Measurements from ENCODE around the gene IFT88. TPM values are rescaled to one million over a fixed set of nuclear protein-coding genes. Genes with fewer than 3 reads are reported as not detected.

IFT88 gene
- total and polyA plus RNA-seq, 2 of the 4 experiments (the other 2 are of a cell fraction), result 5.5 to 8.6 TPM

DNA sequence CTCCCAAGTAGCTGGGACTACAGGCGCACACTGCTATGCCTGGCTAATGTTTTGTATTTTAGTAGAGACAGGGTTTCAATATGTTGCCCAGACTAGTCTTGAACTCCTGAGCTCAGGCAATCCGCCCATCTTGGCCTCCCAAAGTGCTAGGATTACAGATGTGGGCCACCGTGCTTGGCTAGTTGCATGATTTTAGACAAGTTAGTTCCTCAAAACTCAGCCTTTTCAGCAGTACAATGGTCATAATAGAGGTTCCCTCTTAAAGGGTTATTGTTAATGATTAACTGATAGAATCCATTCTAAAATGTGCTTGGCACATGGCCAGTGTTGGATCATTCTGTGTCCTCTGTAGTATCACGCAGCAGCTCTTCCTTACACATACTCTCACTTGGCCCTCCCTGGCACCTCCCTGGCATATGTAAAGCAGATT is 19.5 kb upstream of the IFT88 start:
- DNase-seq (no peak), ATAC-seq (ENCODE audit: low read depth) (no peak)
- Histone ChIP-seq H2BK120ac (ENCODE audit: low read depth, low read length) (no peak overlapping the region), H3K79me1 (ENCODE audit: low read depth in 1 of 2, low read length in 2 of 2) (no peaks in the 10 kb centered on the region), H3K18ac (ENCODE audit: low read depth, low read length) (no peak overlapping the region), H3K9me3 (ENCODE audit: control insufficient read depth, insufficient read depth, low read length) (no peaks in the 10 kb centered on the region), H3K4me3 (ENCODE audit: insufficient read depth, low read depth, low read length) (no peak overlapping the region), H2AFZ (replicated peaks; ENCODE audit: low read length, poor library complexity) (no peak overlapping the region), H3K56ac (ENCODE audit: extremely low read depth, insufficient read depth, low read length) (no peak overlapping the region), H4K5ac (ENCODE audit: low read depth, low read length) (no peak overlapping the region), H4K20me1 (ENCODE audit: insufficient read depth, low read length) (no peaks in the 10 kb centered on the region), H2AK5ac (ENCODE audit: low read depth, low read length) (no peak overlapping the region), H3K4me2 (ENCODE audit: low read depth, low read length) (no peak overlapping the region), H3K36me3 (ENCODE audit: control insufficient read depth, insufficient read depth, low read length) (no peaks in the 10 kb centered on the region), H3K4me1 (ENCODE audit: control insufficient read depth, insufficient read depth, low read length) (no peaks in the 10 kb centered on the region), H3K9ac (ENCODE audit: low read depth, low read length) (no peak overlapping the region), H2BK20ac (ENCODE audit: low read depth, low read length) (no peak overlapping the region), H4K8ac (ENCODE audit: low read depth in 2 of 2, low read length in 2 of 2) (no peak overlapping the region), H4K91ac (ENCODE audit: insufficient read depth, low read depth, low read length) (no peak overlapping the region), H3K9me1 (ENCODE audit: insufficient read depth, low read length) (no peaks in the 10 kb centered on the region), H3K27ac (ENCODE audit: insufficient read depth, low read length) (no peak overlapping the region), H2BK15ac (ENCODE audit: low read depth, low read length) (no peak overlapping the region), H2AK9ac (replicated peaks; ENCODE audit: low read depth, low read length, poor library complexity) (no peak overlapping the region), H3K27me3 (ENCODE audit: control insufficient read depth, insufficient read depth, low read length) (peaks cover 2% of the 10 kb centered on the region; the same call in 1 of the 2 replicates), H3K14ac (replicated peaks; ENCODE audit: low read depth, low read length) (no peak overlapping the region), H3K4ac (ENCODE audit: low read depth, low read length) (no peak overlapping the region), H2BK5ac (ENCODE audit: low read depth, low read length, poor library complexity, severe bottlenecking) (no peak overlapping the region), H3K23ac (ENCODE audit: low read depth, low read length) (no peak overlapping the region)
- BruUV-seq (replicated peaks), result no TSS peak
- no peak for TF ChIP-seq FOS (IDR thresholded peaks at IDR 0.05; ENCODE audit: low read depth, low read length)
- intact Hi-C loops (cut with micrococcal nuclease), result no loop called here
- dilution Hi-C loops (cut with HindIII; ENCODE audit: low sequenced_read_pairs, unreplicated experiment), result no loop called here
- no CpG with 5 or more reads among the region's 4 CpGs for WGBS, 2 experiments (ENCODE audit: extremely low coverage in 2 of 2, insufficient read length in 1 of 2)
- CTCF ChIA-PET, result no interaction called here
- POLR2A ChIA-PET (ENCODE audit: unreplicated experiment), result no interaction called here
- in situ Hi-C loops (cut with MboI; ENCODE audit: low sequenced_read_pairs), result no loop called here

Data from IMR-90 (cell line).